Muscle layer of colon (tissue), 2 donors: ENCODE results near the gene SLC6A7.
"Not testable (repeated sequence)": the region's sequence is repeated elsewhere in the genome, so short reads cannot be mapped to it uniquely, and the experiment has no call there.

Source experiments
- H3K27ac ChIP-seq: one replicate; pipeline ENCODE4 v1.7.0; 2013; ENCODE audit warnings: low read depth, mild to moderate bottlenecking, low read length, moderate library complexity
- H3K27me3 ChIP-seq, 2 donors: one replicate each; pipeline ENCODE4 v1.7.0; 2013; ENCODE audit warnings: low read length in 2 of 2, mild to moderate bottlenecking in 2 of 2; ENCODE audit not compliant: insufficient read depth in 2 of 2, control insufficient read depth in 1 of 2
- H3K36me3 ChIP-seq: one replicate; pipeline ENCODE4 v1.7.0; 2013; ENCODE audit warnings: mild to moderate bottlenecking, low read length; ENCODE audit not compliant: insufficient read depth
- H3K4me1 ChIP-seq: one replicate; pipeline ENCODE4 v1.7.0; 2013; ENCODE audit warnings: mild to moderate bottlenecking, low read length; ENCODE audit not compliant: insufficient read depth
- H3K4me3 ChIP-seq, 2 donors: one replicate each; pipeline ENCODE4 v1.7.0; 2013; ENCODE audit warnings: low read length in 2 of 2, low read depth in 1 of 2, mild to moderate bottlenecking in 1 of 2, moderate library complexity in 1 of 2
- H3K9ac ChIP-seq: one replicate; pipeline ENCODE4 v1.7.0; 2013; ENCODE audit warnings: low read length
- H3K9me3 ChIP-seq: one replicate; pipeline ENCODE4 v1.7.0; 2013; ENCODE audit warnings: mild to moderate bottlenecking, low read length
- donor health status: abdominal sarcoma.
- donor health status: Adenocarcinoma of cecum.

The SLC6A7 gene

GRCh38 chr5:150227036-150227435, 37.2 kb downstream of the SLC6A7 start:
- Histone ChIP-seq H3K27ac (no peak overlapping the region), H3K4me3 (no peak overlapping the region), H3K36me3 (no peaks in the 10 kb centered on the region), H3K4me1 (no peaks in the 10 kb centered on the region), H3K27me3 (no peaks in the 10 kb centered on the region), H3K9ac (no peak overlapping the region), H3K9me3 (no peaks in the 10 kb centered on the region)

- Histone ChIP-seq H3K4me3 (no peak overlapping the region), H3K27ac (no peak overlapping the region), H3K36me3 (no peaks in the 10 kb centered on the region), H3K27me3 (no peaks in the 10 kb centered on the region), H3K4me1 (no peaks in the 10 kb centered on the region), H3K9me3 (no peaks in the 10 kb centered on the region), H3K9ac (no peak overlapping the region)
Measured at GRCh38 chr5:150227606-150228273, 37.9 kb downstream of the SLC6A7 start.

DNA sequence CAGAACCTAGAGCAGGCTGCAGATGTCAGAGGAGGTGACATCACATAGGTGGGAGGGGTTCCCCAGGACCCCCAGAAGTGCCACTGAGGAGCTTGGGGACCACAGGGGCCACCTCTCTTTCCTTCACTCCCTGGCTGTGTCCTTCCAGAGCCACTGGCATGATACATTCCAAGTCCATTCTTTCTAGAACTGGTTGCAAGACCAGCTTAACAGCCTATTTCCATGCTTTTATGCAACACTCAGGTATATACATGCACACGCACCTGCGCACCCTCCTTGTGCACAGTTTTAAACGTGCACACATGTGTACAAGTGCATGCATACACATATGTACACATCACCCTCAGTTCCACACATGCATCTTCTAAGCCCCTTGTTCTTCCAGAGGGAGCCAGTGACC, 39.7 kb downstream of the SLC6A7 start:
- no peak overlapping the region for H3K9ac ChIP-seq
- no peaks in the 10 kb centered on the region for H3K27me3 ChIP-seq
- no peaks in the 10 kb centered on the region for H3K36me3 ChIP-seq
- H3K4me3 ChIP-seq = no peak overlapping the region
- no peaks in the 10 kb centered on the region for H3K9me3 ChIP-seq
- no peak overlapping the region for H3K27ac ChIP-seq
- H3K4me1 ChIP-seq = no peaks in the 10 kb centered on the region

GRCh38 chr5:150230842-150231241, 41.0 kb downstream of the SLC6A7 start:
- H3K4me1 ChIP-seq = no peaks in the 10 kb centered on the region
- no peaks in the 10 kb centered on the region for H3K36me3 ChIP-seq
- H3K27me3 ChIP-seq = no peaks in the 10 kb centered on the region
- no peaks in the 10 kb centered on the region for H3K9me3 ChIP-seq
- no peak overlapping the region for H3K4me3 ChIP-seq
- H3K27ac ChIP-seq = no peak overlapping the region
- H3K9ac ChIP-seq = no peak overlapping the region

DNA sequence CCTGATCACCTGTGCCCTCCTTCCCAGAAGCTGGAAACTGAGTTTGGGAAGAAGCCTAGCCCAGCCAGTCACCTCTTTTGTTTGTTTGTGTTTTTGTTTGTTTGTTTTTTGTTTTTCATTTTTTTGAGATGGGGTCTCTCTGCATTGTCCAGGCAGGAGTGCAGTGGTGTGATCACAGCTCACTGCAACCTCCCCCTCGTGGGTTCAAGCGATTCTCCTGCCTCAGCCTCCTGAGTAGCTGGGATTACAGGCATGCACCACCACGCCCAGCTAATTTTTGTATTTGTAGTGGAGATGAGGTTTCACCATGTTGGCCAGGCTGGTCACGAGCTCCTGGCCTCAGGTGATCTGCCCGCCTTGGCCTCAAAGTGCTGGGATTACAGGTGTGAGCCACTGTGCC, 43.8 kb downstream of the SLC6A7 start:
- not testable (repeated sequence) for H3K9ac ChIP-seq, H3K27ac ChIP-seq, H3K4me1 ChIP-seq, H3K27me3 ChIP-seq, H3K36me3 ChIP-seq, H3K4me3 ChIP-seq, H3K9me3 ChIP-seq

GRCh38 chr5:150234576-150235499, 45.0 kb downstream of the SLC6A7 start:
- H3K27me3 ChIP-seq = no peaks in the 10 kb centered on the region
- H3K9ac ChIP-seq = no peak overlapping the region
- H3K36me3 ChIP-seq = no peaks in the 10 kb centered on the region
- no peaks in the 10 kb centered on the region for H3K4me1 ChIP-seq
- no peak overlapping the region for H3K27ac ChIP-seq
- no peaks in the 10 kb centered on the region for H3K9me3 ChIP-seq
- no peak overlapping the region for H3K4me3 ChIP-seq

- no peak overlapping the region for H3K4me3 ChIP-seq
- no peaks in the 10 kb centered on the region for H3K27me3 ChIP-seq
- no peak overlapping the region for H3K9ac ChIP-seq
- no peaks in the 10 kb centered on the region for H3K4me1 ChIP-seq
- no peaks in the 10 kb centered on the region for H3K36me3 ChIP-seq
- H3K9me3 ChIP-seq = no peaks in the 10 kb centered on the region
- H3K27ac ChIP-seq = no peak overlapping the region
Measured at GRCh38 chr5:150235500-150235854, 45.6 kb downstream of the SLC6A7 start.

GRCh38 chr5:150236313-150236712, 46.5 kb downstream of the SLC6A7 start:
- H3K27ac ChIP-seq = no peak overlapping the region
- H3K9ac ChIP-seq = no peak overlapping the region
- H3K4me3 ChIP-seq = no peak overlapping the region
- H3K36me3 ChIP-seq = no peaks in the 10 kb centered on the region
- no peaks in the 10 kb centered on the region for H3K27me3 ChIP-seq
- no peaks in the 10 kb centered on the region for H3K9me3 ChIP-seq
- no peaks in the 10 kb centered on the region for H3K4me1 ChIP-seq

DNA sequence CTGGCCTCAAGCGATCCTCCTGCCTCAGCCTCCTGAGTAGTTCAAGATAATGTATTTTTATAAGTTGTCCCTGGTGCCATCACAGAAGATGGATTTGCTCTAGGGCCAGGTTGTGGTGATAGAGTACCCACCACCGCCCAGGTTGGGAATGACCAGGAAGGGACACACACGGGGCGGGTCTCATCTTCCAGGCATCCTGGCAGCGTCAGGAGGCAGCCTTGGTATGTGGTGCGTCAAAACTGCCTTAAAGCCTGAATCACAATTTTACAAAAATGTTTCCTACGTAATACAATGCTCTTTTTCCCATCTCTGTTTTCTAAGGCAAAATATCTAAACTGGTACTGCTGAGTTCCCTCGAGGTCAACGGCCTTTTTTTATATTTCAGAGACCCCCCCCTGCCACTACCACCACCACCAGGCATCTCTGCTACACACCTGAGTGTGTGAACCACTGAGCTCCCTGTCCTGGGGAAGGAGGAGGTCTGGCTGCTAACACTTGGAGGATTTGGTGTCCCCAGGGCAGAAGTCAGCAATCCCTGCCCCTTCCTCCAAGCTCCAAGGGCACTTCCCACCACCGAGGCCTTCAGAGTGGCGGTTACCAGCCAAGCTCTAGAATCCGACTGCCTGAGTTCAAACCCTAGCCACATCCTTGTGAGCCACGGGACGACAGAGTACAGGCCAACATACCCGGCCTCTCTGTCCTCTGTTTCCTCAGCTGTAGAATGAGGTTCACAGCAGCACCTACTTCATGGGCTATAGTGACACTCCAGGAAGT, 47.3 kb downstream of the SLC6A7 start:
- Histone ChIP-seq H3K9ac (no peak overlapping the region), H3K4me3 (no peak overlapping the region), H3K36me3 (no peaks in the 10 kb centered on the region), H3K9me3 (no peaks in the 10 kb centered on the region), H3K27ac (no peak overlapping the region), H3K27me3 (no peaks in the 10 kb centered on the region), H3K4me1 (no peaks in the 10 kb centered on the region)

DNA sequence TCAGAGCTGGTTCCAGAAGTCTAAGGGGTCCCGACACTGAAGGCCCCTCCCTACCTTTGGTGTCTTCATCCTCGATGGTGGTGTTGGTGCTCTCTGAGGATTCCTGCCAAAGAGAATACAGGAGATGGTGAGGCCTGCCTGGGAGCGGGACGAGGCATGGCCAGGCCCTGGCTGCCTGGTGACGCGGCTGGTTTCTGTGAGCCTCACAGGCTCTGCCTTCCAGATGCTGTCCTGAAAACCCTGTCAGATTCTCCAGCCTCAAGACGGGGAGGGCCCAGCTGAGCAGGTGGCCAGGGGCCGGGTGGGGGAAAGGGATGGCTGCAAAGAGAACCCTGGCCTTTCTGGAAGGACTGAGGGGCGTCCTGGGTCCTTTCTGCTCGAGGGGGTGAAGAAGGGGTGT, 48.8 kb downstream of the SLC6A7 start:
- Histone ChIP-seq H3K27ac (no peak overlapping the region), H3K36me3 (no peaks in the 10 kb centered on the region), H3K9me3 (no peaks in the 10 kb centered on the region), H3K4me3 (no peak overlapping the region), H3K27me3 (no peaks in the 10 kb centered on the region), H3K4me1 (no peaks in the 10 kb centered on the region), H3K9ac (no peak overlapping the region)

DNA sequence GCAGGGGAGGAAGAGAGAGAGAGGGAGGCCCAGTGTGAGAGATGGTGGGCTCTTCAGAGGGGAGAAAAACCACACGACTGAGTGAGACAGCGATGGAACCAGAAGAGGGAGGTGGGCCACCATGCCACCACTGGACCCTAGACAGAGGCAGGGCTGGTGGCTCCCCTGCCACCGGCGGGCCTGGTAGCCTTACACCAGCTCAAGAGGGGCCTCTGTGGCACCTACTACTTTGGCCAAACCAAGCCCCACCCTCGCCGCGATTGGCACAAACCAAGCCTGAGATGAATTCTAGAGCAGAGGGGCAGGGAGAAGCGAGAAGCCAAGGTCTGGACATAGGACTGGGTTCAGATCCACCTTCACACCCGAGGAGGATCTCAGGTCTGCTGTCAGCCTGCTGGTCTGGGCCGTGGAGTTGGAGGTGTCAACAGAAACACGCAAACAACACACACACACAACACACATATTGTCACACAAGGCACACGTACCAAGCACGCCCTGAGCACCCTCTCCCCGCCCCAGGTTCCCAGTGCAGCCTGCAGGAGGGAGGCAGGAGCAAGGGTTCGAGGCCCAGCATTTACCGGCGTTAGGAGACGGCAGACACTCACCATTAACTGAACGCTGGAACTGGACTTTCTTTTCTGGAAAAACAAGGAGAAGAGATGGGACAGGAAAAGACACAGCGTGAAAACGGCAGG, 49.4 kb downstream of the SLC6A7 start:
- H3K27me3 ChIP-seq = no peaks in the 10 kb centered on the region
- H3K9me3 ChIP-seq = no peaks in the 10 kb centered on the region
- H3K36me3 ChIP-seq = no peaks in the 10 kb centered on the region
- H3K4me3 ChIP-seq = no peak overlapping the region
- no peak overlapping the region for H3K9ac ChIP-seq
- H3K27ac ChIP-seq = no peak overlapping the region
- H3K4me1 ChIP-seq = peaks cover 3% of the 10 kb centered on the region
